ENCODE measurements around the gene KCTD12.
"Not testable (repeated sequence)": the region's sequence is repeated elsewhere in the genome, so short reads cannot be mapped to it uniquely, and the experiment has no call there.

The KCTD12 gene

GRCh38 chr13:76886292-76887075, at the start of gene KCTD12:
Gene KCTD12 (minus strand): TSS chr13:76886405. CDS start chr13:76886148, 257 bp downstream.
- peak; percentile 97 for DNase-seq

- DNase-seq: no peak
Observed at GRCh38 chr13:76934671-76935070, 48.5 kb upstream of the KCTD12 start.

GRCh38 chr13:76932076-76932475, 45.9 kb upstream of the KCTD12 start:
- no peak for DNase-seq

GRCh38 chr13:76929851-76930374, 43.7 kb upstream of the KCTD12 start:
- DNase-seq: no peak

- DNase-seq: no peak
Observed at GRCh38 chr13:76929320-76929719, 43.1 kb upstream of the KCTD12 start.

- no peak for DNase-seq
Observed at GRCh38 chr13:76928456-76928855, 42.3 kb upstream of the KCTD12 start.

GRCh38 chr13:76927955-76928354, 41.8 kb upstream of the KCTD12 start:
- no peak for DNase-seq

- no peak for DNase-seq
Observed at GRCh38 chr13:76925115-76925514, 38.9 kb upstream of the KCTD12 start.

- DNase-seq: no peak
Observed at GRCh38 chr13:76921516-76921915, 35.3 kb upstream of the KCTD12 start.

GRCh38 chr13:76917755-76918481, 31.7 kb upstream of the KCTD12 start:
- not testable (repeated sequence) for DNase-seq

- no peak for DNase-seq
Observed at GRCh38 chr13:76917095-76917494, 30.9 kb upstream of the KCTD12 start.

GRCh38 chr13:76913898-76914297, 27.7 kb upstream of the KCTD12 start:
- DNase-seq: no peak

- DNase-seq: no peak
Observed at GRCh38 chr13:76912476-76912875, 26.3 kb upstream of the KCTD12 start.

GRCh38 chr13:76904507-76904906, 18.3 kb upstream of the KCTD12 start:
- no peak for DNase-seq

GRCh38 chr13:76903544-76904162, 17.4 kb upstream of the KCTD12 start:
- DNase-seq: peak; percentile 80

- DNase-seq: not testable (repeated sequence)
Observed at GRCh38 chr13:76899066-76899465, 12.9 kb upstream of the KCTD12 start.

- DNase-seq: not testable (repeated sequence)
Observed at GRCh38 chr13:76897171-76897570, 11.0 kb upstream of the KCTD12 start.

- DNase-seq: no peak
Observed at GRCh38 chr13:76894401-76895110, 8.4 kb upstream of the KCTD12 start.

GRCh38 chr13:76892488-76892887, 6.3 kb upstream of the KCTD12 start:
- DNase-seq: no peak

- no peak for DNase-seq
Observed at GRCh38 chr13:76890021-76890420, 3.8 kb upstream of the KCTD12 start.

- no peak for DNase-seq
Observed at GRCh38 chr13:76889254-76889653, 3.0 kb upstream of the KCTD12 start.

- no peak for DNase-seq
Observed at GRCh38 chr13:76888421-76888820, 2.2 kb upstream of the KCTD12 start.

GRCh38 chr13:76887076-76887563, 915 bp upstream of the KCTD12 start:
- peak; percentile 68 for DNase-seq
